Type B pancreatic cell (in vitro differentiated cells): ENCODE measurements around the gene GPC6. TPM values are rescaled to one million over a fixed set of nuclear protein-coding genes. Genes with fewer than 3 reads are reported as not detected.

ENCODE experiments used
- DNase-seq: peaks from one replicate; pipeline ENCODE4 v3.0.0; 2021; ENCODE audit warnings: mixed read lengths; ENCODE audit not compliant: unreplicated experiment; ENCODE audit errors: extremely low spot score
- H3K27ac Mint-ChIP-seq: 2 replicates; pipeline ENCODE4 v1.8.0; 2021; ENCODE audit warnings: mild to moderate bottlenecking, mixed read lengths
- H3K27me3 Mint-ChIP-seq: 2 replicates; pipeline ENCODE4 v1.8.0; 2021; ENCODE audit warnings: mixed read lengths
- H3K36me3 Mint-ChIP-seq: 2 replicates; pipeline ENCODE4 v1.8.0; 2021; ENCODE audit warnings: mixed read lengths
- H3K4me1 Mint-ChIP-seq: one replicate; pipeline ENCODE4 v1.8.0; 2021; ENCODE audit warnings: mixed read lengths; ENCODE audit not compliant: unreplicated experiment
- H3K4me3 Mint-ChIP-seq: 2 replicates; pipeline ENCODE4 v1.8.0; 2021; ENCODE audit warnings: mild to moderate bottlenecking, mixed read lengths
- H3K9me3 Mint-ChIP-seq: 2 replicates; pipeline ENCODE4 v1.8.0; 2021; ENCODE audit warnings: mixed read lengths
- total RNA-seq: library from RNA; stranded (reverse); gene quantifications from 2 replicates; pipeline ENCODE4 v1.2.1, GENCODE V29; 2021; ENCODE audit warnings: low replicate concordance
- TF ChIP-seq, protein P1 (sequence below): fragments of 200-600 bp; sonication (generic); conservative IDR thresholded peaks from 2 replicates; pipeline ENCODE4 v1.5.0; 2021; ENCODE audit warnings: antibody characterized with exemption, mild to moderate bottlenecking

The GPC6 gene
- total RNA-seq, 1 donor from 2014 or later = 30.5 TPM

DNA sequence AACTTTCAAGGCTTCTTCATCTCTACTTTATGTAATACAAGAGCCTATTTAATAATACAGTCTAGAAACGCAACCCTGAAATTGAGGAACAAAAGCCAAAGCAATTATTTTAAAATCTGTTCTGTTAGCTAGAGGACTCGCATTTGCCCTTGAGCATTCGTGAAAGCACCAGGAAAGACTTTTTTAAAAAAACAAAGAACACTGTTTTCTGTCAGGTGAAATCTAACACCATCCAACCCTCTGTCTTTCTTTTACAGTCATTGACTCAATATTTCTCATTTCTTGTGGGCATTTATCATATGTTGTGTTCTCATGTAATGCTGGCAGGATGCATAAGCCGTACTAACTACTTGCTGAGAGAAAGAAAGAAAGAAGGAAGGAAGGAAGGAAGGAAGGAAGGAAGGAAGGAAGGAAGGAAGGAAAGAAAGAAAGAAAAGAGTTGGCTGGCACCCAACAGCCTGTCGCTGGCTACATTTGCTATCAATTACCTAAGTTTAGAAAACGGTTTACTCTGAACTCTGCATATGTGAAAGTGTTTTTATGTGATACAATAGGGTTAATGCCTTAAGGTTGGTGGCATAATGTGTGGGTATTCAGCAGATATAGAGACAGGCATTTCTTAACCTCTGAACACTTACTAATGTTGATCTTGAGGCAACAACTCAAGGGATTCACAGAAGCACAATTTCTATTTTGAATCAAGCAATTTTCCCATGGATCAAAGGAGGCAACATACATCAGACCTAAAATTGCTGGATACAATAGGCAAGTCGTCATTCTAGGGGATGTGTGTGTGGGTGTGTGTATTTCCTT lies 807.4 kb downstream of the GPC6 start:
- H3K9me3 Mint-ChIP-seq = peaks cover 3% of the 10 kb centered on the region
- H3K4me1 Mint-ChIP-seq = peaks cover 17% of the 10 kb centered on the region
- no peak overlapping the region for H3K27ac Mint-ChIP-seq
- peak overlapping the region; percentile 57 for H3K4me3 Mint-ChIP-seq
- peaks cover 3% of the 10 kb centered on the region for H3K36me3 Mint-ChIP-seq
- DNase-seq = no peak
- TF ChIP-seq, protein P1, sequence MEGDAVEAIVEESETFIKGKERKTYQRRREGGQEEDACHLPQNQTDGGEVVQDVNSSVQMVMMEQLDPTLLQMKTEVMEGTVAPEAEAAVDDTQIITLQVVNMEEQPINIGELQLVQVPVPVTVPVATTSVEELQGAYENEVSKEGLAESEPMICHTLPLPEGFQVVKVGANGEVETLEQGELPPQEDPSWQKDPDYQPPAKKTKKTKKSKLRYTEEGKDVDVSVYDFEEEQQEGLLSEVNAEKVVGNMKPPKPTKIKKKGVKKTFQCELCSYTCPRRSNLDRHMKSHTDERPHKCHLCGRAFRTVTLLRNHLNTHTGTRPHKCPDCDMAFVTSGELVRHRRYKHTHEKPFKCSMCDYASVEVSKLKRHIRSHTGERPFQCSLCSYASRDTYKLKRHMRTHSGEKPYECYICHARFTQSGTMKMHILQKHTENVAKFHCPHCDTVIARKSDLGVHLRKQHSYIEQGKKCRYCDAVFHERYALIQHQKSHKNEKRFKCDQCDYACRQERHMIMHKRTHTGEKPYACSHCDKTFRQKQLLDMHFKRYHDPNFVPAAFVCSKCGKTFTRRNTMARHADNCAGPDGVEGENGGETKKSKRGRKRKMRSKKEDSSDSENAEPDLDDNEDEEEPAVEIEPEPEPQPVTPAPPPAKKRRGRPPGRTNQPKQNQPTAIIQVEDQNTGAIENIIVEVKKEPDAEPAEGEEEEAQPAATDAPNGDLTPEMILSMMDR = no peak
- H3K27me3 Mint-ChIP-seq = no peaks in the 10 kb centered on the region

DNA sequence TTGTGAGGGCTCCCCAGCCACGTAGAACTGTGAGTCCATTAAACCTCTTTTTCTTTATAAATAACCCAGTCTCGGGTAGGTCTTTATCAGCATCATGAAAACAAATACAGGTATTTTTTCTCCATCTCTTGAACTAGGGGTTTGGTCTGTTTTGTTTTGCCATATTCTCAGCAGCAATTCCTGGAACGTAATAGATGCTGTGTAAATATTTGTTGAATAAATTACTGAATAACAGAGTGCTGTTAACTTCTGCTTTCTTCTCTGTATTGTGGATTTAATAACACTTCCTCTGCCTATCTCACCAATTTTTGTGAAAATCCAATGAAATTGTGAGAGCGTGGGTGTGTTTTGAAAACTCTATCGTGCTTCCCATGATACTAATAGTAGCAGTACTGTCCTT lies 823.4 kb downstream of the GPC6 start:
- Mint-ChIP-seq H3K27ac (no peak overlapping the region), H3K27me3 (peaks cover 3% of the 10 kb centered on the region), H3K9me3 (peaks cover 6% of the 10 kb centered on the region), H3K4me3 (no peak overlapping the region), H3K4me1 (peaks cover 10% of the 10 kb centered on the region), H3K36me3 (peaks cover 3% of the 10 kb centered on the region)
- DNase-seq = no peak
- TF ChIP-seq, protein P1 = no peak

DNA sequence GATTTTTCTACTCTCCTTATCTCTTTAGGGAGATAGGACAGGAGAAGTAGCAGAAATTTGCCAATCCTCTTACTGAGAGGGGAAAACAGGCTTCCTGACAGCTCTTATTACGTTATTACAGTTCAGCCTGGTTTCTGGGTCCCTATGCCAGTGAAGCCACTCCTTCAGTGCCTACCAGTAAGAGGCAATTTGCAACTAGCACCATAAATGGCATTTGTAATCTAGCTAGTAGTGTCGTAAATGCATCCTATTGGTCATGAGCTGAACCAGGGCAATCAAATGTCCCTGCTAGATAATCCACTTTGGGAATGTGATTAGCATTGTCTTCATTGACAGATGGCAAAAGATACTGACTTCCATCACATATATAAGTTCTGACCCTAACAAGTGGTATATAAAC lies 824.1 kb downstream of the GPC6 start:
- Mint-ChIP-seq H3K27me3 (peaks cover 4% of the 10 kb centered on the region), H3K4me3 (no peak overlapping the region), H3K27ac (no peak overlapping the region), H3K4me1 (peaks cover 11% of the 10 kb centered on the region), H3K9me3 (peaks cover 6% of the 10 kb centered on the region), H3K36me3 (peaks cover 3% of the 10 kb centered on the region)
- no peak for DNase-seq
- TF ChIP-seq, protein P1 = no peak

GRCh38 chr13:94053986-94054593 lies 827.5 kb downstream of the GPC6 start:
- no peak overlapping the region for H3K27ac Mint-ChIP-seq
- H3K27me3 Mint-ChIP-seq = peaks cover 4% of the 10 kb centered on the region

DNA sequence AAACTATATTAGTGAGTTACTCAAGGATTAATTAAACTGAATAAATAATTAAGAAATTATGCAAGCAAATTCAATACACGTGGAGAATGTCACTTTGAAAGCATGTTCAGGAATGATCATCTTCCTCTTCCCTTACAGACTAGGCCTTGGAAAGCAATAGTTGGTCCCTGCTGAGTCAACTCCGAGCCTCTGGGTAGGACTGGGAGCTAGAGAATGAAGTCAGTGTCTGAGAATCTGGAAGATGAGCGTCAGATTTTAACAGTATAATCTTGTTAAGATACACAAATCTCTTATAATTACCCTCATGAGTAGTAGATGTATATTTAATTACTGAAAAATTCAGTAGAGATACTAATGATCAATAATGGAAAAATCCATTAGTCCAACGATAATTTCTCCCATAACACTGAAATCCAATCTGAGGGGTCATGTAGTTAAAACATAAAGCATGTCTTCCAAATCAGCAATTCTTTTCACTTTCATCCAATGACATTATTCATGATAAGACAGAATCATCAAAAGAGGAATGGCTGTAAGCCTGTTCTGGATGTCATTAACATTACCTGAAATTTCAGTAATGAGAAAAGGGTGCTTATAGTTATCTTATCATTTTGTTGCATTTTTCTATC lies 829.9 kb downstream of the GPC6 start:
- Mint-ChIP-seq H3K4me1 (peaks cover 23% of the 10 kb centered on the region), H3K4me3 (no peak overlapping the region), H3K27ac (no peak overlapping the region)

More at GRCh38 chr13:94053986-94054593, 827.5 kb downstream of the GPC6 start:
- Mint-ChIP-seq H3K36me3 (no peaks in the 10 kb centered on the region), H3K9me3 (peaks cover 6% of the 10 kb centered on the region), H3K4me3 (no peak overlapping the region), H3K4me1 (peaks cover 17% of the 10 kb centered on the region)
- TF ChIP-seq, protein P1 = no peak
- DNase-seq = no peak

More for the DNA sequence above, 829.9 kb downstream of the GPC6 start:
- no peaks in the 10 kb centered on the region for H3K9me3 Mint-ChIP-seq
- TF ChIP-seq, protein P1 = no peak
- H3K36me3 Mint-ChIP-seq = no peaks in the 10 kb centered on the region
- peaks cover 4% of the 10 kb centered on the region for H3K27me3 Mint-ChIP-seq
- no peak for DNase-seq
